ENCODE measurements around the gene WWOX.

The WWOX gene

GRCh38 chr16:78970650-78971049 lies 871.2 kb downstream of the WWOX start:
- DNase-seq (ENCODE audit: low read depth): no peak
- TF ChIP-seq CTCF (IDR thresholded peaks at IDR 0.05; ENCODE audit: insufficient read depth, low read depth, low read length, missing control alignments): no peak
- H3K4me3 ChIP-seq (ENCODE audit: low read length): no peak overlapping the region

- DNase-seq (ENCODE audit: low read depth): no peak
- TF ChIP-seq CTCF (IDR thresholded peaks at IDR 0.05; ENCODE audit: insufficient read depth, low read depth, low read length, missing control alignments): no peak
- no peak overlapping the region for H3K4me3 ChIP-seq (ENCODE audit: low read length)
These were observed 872.6 kb downstream of the WWOX start for GRCh38 chr16:78972006-78972405.

GRCh38 chr16:78972986-78973385 lies 873.5 kb downstream of the WWOX start:
- TF ChIP-seq CTCF (IDR thresholded peaks at IDR 0.05; ENCODE audit: insufficient read depth, low read depth, low read length, missing control alignments): no peak
- no peak overlapping the region for H3K4me3 ChIP-seq (ENCODE audit: low read length)
- DNase-seq (ENCODE audit: low read depth): no peak

- no peak overlapping the region for H3K4me3 ChIP-seq (ENCODE audit: low read length)
- DNase-seq (ENCODE audit: low read depth): no peak
- no peak for TF ChIP-seq CTCF (IDR thresholded peaks at IDR 0.05; ENCODE audit: insufficient read depth, low read depth, low read length, missing control alignments)
These were observed 876.8 kb downstream of the WWOX start for GRCh38 chr16:78976212-78976611.

GRCh38 chr16:78980825-78981224 lies 881.4 kb downstream of the WWOX start:
- H3K4me3 ChIP-seq (ENCODE audit: low read length): no peak overlapping the region
- no peak for DNase-seq (ENCODE audit: low read depth)
- no peak for TF ChIP-seq CTCF (IDR thresholded peaks at IDR 0.05; ENCODE audit: insufficient read depth, low read depth, low read length, missing control alignments)

GRCh38 chr16:78982096-78982744 lies 882.8 kb downstream of the WWOX start:
- no peak for DNase-seq (ENCODE audit: low read depth)
- TF ChIP-seq CTCF (IDR thresholded peaks at IDR 0.05; ENCODE audit: insufficient read depth, low read depth, low read length, missing control alignments): no peak
- H3K4me3 ChIP-seq (ENCODE audit: low read length): no peak overlapping the region

- no peak for TF ChIP-seq CTCF (IDR thresholded peaks at IDR 0.05; ENCODE audit: insufficient read depth, low read depth, low read length, missing control alignments)
- no peak overlapping the region for H3K4me3 ChIP-seq (ENCODE audit: low read length)
- DNase-seq (ENCODE audit: low read depth): peak; percentile 18
These were observed 884.9 kb downstream of the WWOX start for GRCh38 chr16:78984324-78984723.

Measured in epithelial cell of esophagus (primary cell).